Measurements from ENCODE around the gene SLC30A3. TPM values are rescaled to one million over a fixed set of nuclear protein-coding genes. Genes with fewer than 3 reads are reported as not detected.
A peak's percentile ranks its signal among the peaks of the same experiment; 100 is the strongest.

The SLC30A3 gene, protein sequence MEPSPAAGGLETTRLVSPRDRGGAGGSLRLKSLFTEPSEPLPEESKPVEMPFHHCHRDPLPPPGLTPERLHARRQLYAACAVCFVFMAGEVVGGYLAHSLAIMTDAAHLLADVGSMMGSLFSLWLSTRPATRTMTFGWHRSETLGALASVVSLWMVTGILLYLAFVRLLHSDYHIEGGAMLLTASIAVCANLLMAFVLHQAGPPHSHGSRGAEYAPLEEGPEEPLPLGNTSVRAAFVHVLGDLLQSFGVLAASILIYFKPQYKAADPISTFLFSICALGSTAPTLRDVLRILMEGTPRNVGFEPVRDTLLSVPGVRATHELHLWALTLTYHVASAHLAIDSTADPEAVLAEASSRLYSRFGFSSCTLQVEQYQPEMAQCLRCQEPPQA
- under 1 TPM in 1 of 4 donors, not detected in 3; 0.35 TPM for total RNA-seq

- no peak within 1 kb of the TSS for H3K27ac ChIP-seq
- peaks cover 0 to 37% (median 22%) of the 10 kb centered on the region in 4 donors for H3K4me1 ChIP-seq
- peak within 1 kb of the TSS; percentile 34 to 66 (median 54) for H3K4me3 ChIP-seq
- peak; percentile 61 to 84 (median 78) for DNase-seq
- no peaks in the 10 kb centered on the region for H3K9me3 ChIP-seq
- peaks cover 0 to 41% of the 10 kb centered on the region in 2 donors for H3K27me3 ChIP-seq
- no peaks in the 10 kb centered on the region for H3K36me3 ChIP-seq
- TF ChIP-seq POLR2A (IDR thresholded peaks at IDR 0.05), result no peak
- TF ChIP-seq, protein P1, sequence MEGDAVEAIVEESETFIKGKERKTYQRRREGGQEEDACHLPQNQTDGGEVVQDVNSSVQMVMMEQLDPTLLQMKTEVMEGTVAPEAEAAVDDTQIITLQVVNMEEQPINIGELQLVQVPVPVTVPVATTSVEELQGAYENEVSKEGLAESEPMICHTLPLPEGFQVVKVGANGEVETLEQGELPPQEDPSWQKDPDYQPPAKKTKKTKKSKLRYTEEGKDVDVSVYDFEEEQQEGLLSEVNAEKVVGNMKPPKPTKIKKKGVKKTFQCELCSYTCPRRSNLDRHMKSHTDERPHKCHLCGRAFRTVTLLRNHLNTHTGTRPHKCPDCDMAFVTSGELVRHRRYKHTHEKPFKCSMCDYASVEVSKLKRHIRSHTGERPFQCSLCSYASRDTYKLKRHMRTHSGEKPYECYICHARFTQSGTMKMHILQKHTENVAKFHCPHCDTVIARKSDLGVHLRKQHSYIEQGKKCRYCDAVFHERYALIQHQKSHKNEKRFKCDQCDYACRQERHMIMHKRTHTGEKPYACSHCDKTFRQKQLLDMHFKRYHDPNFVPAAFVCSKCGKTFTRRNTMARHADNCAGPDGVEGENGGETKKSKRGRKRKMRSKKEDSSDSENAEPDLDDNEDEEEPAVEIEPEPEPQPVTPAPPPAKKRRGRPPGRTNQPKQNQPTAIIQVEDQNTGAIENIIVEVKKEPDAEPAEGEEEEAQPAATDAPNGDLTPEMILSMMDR (IDR thresholded peaks at IDR 0.05), result no peak
These were observed at the start of gene SLC30A3 for GRCh38 chr2:27262379-27263286. SLC30A3 (minus strand) TSS chr2:27263047; CDS start chr2:27262906, 141 bp downstream.

- no peak for DNase-seq
- H3K36me3 ChIP-seq, result peaks cover 0 to 7% (median 0%) of the 10 kb centered on the region in 3 donors
- H3K4me1 ChIP-seq, result peaks cover 0 to 14% (median 2%) of the 10 kb centered on the region in 4 donors
- no peak for TF ChIP-seq POLR2A (IDR thresholded peaks at IDR 0.05)
- TF ChIP-seq, protein P1 (IDR thresholded peaks at IDR 0.05), result no peak
- no peaks in the 10 kb centered on the region for H3K9me3 ChIP-seq
- H3K4me3 ChIP-seq, result no peak overlapping the region
- H3K27me3 ChIP-seq, result peaks cover 0 to 17% of the 10 kb centered on the region in 2 donors
- H3K27ac ChIP-seq, result no peak overlapping the region
These were observed 49.3 kb upstream of the SLC30A3 start for GRCh38 chr2:27312152-27312551.

- TF ChIP-seq, protein P1 (IDR thresholded peaks at IDR 0.05), result no peak
- no peak for TF ChIP-seq POLR2A (IDR thresholded peaks at IDR 0.05)
- no peak overlapping the region for H3K4me3 ChIP-seq
- no peak overlapping the region for H3K27ac ChIP-seq
- H3K27me3 ChIP-seq, result peaks cover 0 to 25% of the 10 kb centered on the region in 2 donors
- peaks cover 0 to 7% (median 0%) of the 10 kb centered on the region in 3 donors for H3K36me3 ChIP-seq
- peaks cover 0 to 26% (median 9%) of the 10 kb centered on the region in 4 donors for H3K4me1 ChIP-seq
- DNase-seq, result no peak
- H3K9me3 ChIP-seq, result no peaks in the 10 kb centered on the region
These were observed 46.8 kb upstream of the SLC30A3 start for GRCh38 chr2:27309651-27310050.

GRCh38 chr2:27308359-27308881 is 45.6 kb upstream of the SLC30A3 start, which contains the start of gene UCN:
UCN (minus strand) TSS chr2:27308445; CDS start chr2:27307895, 550 bp downstream.
- TF ChIP-seq, protein P1 (IDR thresholded peaks at IDR 0.05), result no peak
- no peak for TF ChIP-seq POLR2A (IDR thresholded peaks at IDR 0.05)
- Histone ChIP-seq H3K27me3 (peaks cover 0 to 25% of the 10 kb centered on the region in 2 donors), H3K27ac (no peak within 1 kb of the TSS), H3K4me3 (no peak within 1 kb of the TSS), H3K4me1 (peaks cover 0 to 26% (median 9%) of the 10 kb centered on the region in 4 donors), H3K36me3 (peaks cover 0 to 7% (median 0%) of the 10 kb centered on the region in 3 donors), H3K9me3 (no peaks in the 10 kb centered on the region)
- no peak for DNase-seq

Measured in Peyer's patch (tissue), 4 donors.